Stomach (tissue), 4 donors: Measurements from ENCODE around the gene ADGRL2.

Experiments
- EP300 ChIP-seq: sonication (generic); formaldehyde crosslinking; IDR thresholded peaks from one replicate; pipeline ENCODE4 v1.6.1; 2017; ENCODE audit warnings: antibody characterized with exemption
- POLR2A ChIP-seq, 4 donors: fragments of 450-650 bp; IDR thresholded peaks; one replicate each; pipeline ENCODE4 v1.6.1; 2016; ENCODE audit warnings: antibody characterized with exemption in 4 of 4, control low read depth in 2 of 4, mild to moderate bottlenecking in 1 of 4, moderate library complexity in 1 of 4
- POLR2AphosphoS5 ChIP-seq, 3 donors: sonication (generic); formaldehyde crosslinking; IDR thresholded peaks; one replicate each; pipeline ENCODE4 v1.6.1; 2016; ENCODE audit warnings: antibody characterized with exemption in 3 of 3
- TF ChIP-seq, protein P1 (sequence below), 7 experiments: fragments of 450-650 bp in 4 of 7; fragments of 200-600 bp in 3 of 7; sonication (generic) in 3 of 7; IDR thresholded peaks; one replicate each; pipeline ENCODE4 v1.5.1; 2016 to 2019; ENCODE audit warnings: antibody characterized with exemption in 7 of 7, control low read depth in 2 of 7, mild to moderate bottlenecking in 1 of 7

GRCh38 chr1:82013702-82014101 lies 213.0 kb downstream of the ADGRL2 start:
- TF ChIP-seq, protein P1, sequence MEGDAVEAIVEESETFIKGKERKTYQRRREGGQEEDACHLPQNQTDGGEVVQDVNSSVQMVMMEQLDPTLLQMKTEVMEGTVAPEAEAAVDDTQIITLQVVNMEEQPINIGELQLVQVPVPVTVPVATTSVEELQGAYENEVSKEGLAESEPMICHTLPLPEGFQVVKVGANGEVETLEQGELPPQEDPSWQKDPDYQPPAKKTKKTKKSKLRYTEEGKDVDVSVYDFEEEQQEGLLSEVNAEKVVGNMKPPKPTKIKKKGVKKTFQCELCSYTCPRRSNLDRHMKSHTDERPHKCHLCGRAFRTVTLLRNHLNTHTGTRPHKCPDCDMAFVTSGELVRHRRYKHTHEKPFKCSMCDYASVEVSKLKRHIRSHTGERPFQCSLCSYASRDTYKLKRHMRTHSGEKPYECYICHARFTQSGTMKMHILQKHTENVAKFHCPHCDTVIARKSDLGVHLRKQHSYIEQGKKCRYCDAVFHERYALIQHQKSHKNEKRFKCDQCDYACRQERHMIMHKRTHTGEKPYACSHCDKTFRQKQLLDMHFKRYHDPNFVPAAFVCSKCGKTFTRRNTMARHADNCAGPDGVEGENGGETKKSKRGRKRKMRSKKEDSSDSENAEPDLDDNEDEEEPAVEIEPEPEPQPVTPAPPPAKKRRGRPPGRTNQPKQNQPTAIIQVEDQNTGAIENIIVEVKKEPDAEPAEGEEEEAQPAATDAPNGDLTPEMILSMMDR (IDR thresholded peaks at IDR 0.05), result no peak
- TF ChIP-seq POLR2A (IDR thresholded peaks at IDR 0.05), result no peak
- no peak for TF ChIP-seq POLR2AphosphoS5 (IDR thresholded peaks at IDR 0.05)
- TF ChIP-seq EP300, result no peak
